MM.1S (cell line): ENCODE data around the gene MTERF2.

Experiments
- CTCF ChIP-seq: fragments of 300-600 bp; sonication (generic); IDR thresholded peaks from 2 replicates; pipeline ENCODE4 v1.5.1; 2016; ENCODE audit warnings: antibody characterized with exemption, low read length, mixed read lengths
- EZH2 ChIP-seq: fragments of 300-600 bp; sonication (generic); optimal IDR thresholded peaks from 2 replicates; pipeline ENCODE3; 2017; ENCODE audit warnings: low read depth, mild to moderate bottlenecking, antibody characterized with exemption, low read length, mixed read lengths
- EZH2phosphoT487 ChIP-seq: fragments of 300-600 bp; sonication (generic); IDR thresholded peaks from 2 replicates; pipeline ENCODE4 v1.6.1; 2018; ENCODE audit warnings: antibody characterized with exemption, low read length

GRCh38 chr12:106953352-106954250, 33.3 kb downstream of the MTERF2 start:
- TF ChIP-seq CTCF (no peak), EZH2phosphoT487 (no peak), EZH2 (no peak)
